Activated CD4-positive, CD25-positive, alpha-beta regulatory T cell treated with anti-CD3 and anti-CD28 coated beads, Interleukin-2, amount 50 U/mL, for 24 hours (primary cell): ENCODE data around the gene ST6GALNAC1.
"Not testable (repeated sequence)": the region's sequence is repeated elsewhere in the genome, so short reads cannot be mapped to it uniquely, and the experiment has no call there.

ENCODE experiments used
- ATAC-seq, 2 donors: fragments of 150-1000 bp; cut with Tn5 transposase; one replicate each; pipeline ENCODE4 v1.10.0; 2021; ENCODE audit warnings: mild to moderate bottlenecking in 1 of 2, moderate library complexity in 1 of 2

ST6GALNAC1 gene

GRCh38 chr17:76611080-76611749 lies 32.3 kb downstream of the ST6GALNAC1 start:
- ATAC-seq, result not testable (repeated sequence)

- ATAC-seq, result not testable (repeated sequence)
Measured at GRCh38 chr17:76606685-76607084, 36.9 kb downstream of the ST6GALNAC1 start.

GRCh38 chr17:76601065-76601464 lies 42.5 kb downstream of the ST6GALNAC1 start:
- ATAC-seq, result no peak

GRCh38 chr17:76599694-76600460 lies 43.7 kb downstream of the ST6GALNAC1 start:
- ATAC-seq, result no peak

- ATAC-seq, result no peak
Measured at GRCh38 chr17:76598004-76598439, 45.5 kb downstream of the ST6GALNAC1 start.

GRCh38 chr17:76597156-76598003 lies 46.2 kb downstream of the ST6GALNAC1 start:
- ATAC-seq, result no peak

GRCh38 chr17:76594690-76595089 lies 48.9 kb downstream of the ST6GALNAC1 start:
- ATAC-seq, result no peak

- no peak for ATAC-seq
Measured at GRCh38 chr17:76593959-76594358, 49.6 kb downstream of the ST6GALNAC1 start.

GRCh38 chr17:76593384-76593826 lies 50.2 kb downstream of the ST6GALNAC1 start:
- ATAC-seq, result no peak

GRCh38 chr17:76588182-76588581 lies 55.4 kb downstream of the ST6GALNAC1 start:
- ATAC-seq, result no peak

GRCh38 chr17:76586741-76587487 lies 56.6 kb downstream of the ST6GALNAC1 start:
- no peak for ATAC-seq

- ATAC-seq, result peak; percentile 59 to 67
Measured at GRCh38 chr17:76585649-76586593, 57.6 kb downstream of the ST6GALNAC1 start, which contains the start of gene ST6GALNAC2. Gene ST6GALNAC2 (minus strand): TSS chr17:76585860. CDS start chr17:76585808, 52 bp downstream.

- ATAC-seq, result peak in 1 of 2 donors; percentile 9
Measured at GRCh38 chr17:76585033-76585648, 58.4 kb downstream of the ST6GALNAC1 start.

- ATAC-seq, result no peak
Measured at GRCh38 chr17:76584427-76585032, 59.0 kb downstream of the ST6GALNAC1 start.

GRCh38 chr17:76582660-76583059 lies 60.9 kb downstream of the ST6GALNAC1 start:
- ATAC-seq, result no peak

GRCh38 chr17:76581515-76581914 lies 62.0 kb downstream of the ST6GALNAC1 start:
- no peak for ATAC-seq

GRCh38 chr17:76579281-76579680 lies 64.3 kb downstream of the ST6GALNAC1 start:
- ATAC-seq, result no peak

GRCh38 chr17:76578376-76578775 lies 65.2 kb downstream of the ST6GALNAC1 start:
- no peak for ATAC-seq

GRCh38 chr17:76577876-76578275 lies 65.7 kb downstream of the ST6GALNAC1 start:
- ATAC-seq, result no peak

- no peak for ATAC-seq
Measured at GRCh38 chr17:76576189-76576588, 67.4 kb downstream of the ST6GALNAC1 start.
